T-helper 2 cell treated with Interferon-gamma antibody and Interleukin-4, amounts not matched to agents 100 ng/mL and 5 ng/mL, for 36 hours (primary cell): Measurements from ENCODE around the gene ABCC3. TPM values are rescaled to one million over a fixed set of nuclear protein-coding genes. Genes with fewer than 3 reads are reported as not detected.

Source experiments
- intact Hi-C: fragments of 100-400 bp; cut with micrococcal nuclease; formaldehyde crosslinking; loops from one replicate; pipeline ENCODE4 v1.15.1; 2023
- total RNA-seq: library from RNA; stranded (reverse); gene quantifications from 2 replicates; pipeline ENCODE4 v1.2.3, GENCODE V29; 2022

Gene ABCC3
- total RNA-seq, 1 donor from 2014 or later = not detected

DNA sequence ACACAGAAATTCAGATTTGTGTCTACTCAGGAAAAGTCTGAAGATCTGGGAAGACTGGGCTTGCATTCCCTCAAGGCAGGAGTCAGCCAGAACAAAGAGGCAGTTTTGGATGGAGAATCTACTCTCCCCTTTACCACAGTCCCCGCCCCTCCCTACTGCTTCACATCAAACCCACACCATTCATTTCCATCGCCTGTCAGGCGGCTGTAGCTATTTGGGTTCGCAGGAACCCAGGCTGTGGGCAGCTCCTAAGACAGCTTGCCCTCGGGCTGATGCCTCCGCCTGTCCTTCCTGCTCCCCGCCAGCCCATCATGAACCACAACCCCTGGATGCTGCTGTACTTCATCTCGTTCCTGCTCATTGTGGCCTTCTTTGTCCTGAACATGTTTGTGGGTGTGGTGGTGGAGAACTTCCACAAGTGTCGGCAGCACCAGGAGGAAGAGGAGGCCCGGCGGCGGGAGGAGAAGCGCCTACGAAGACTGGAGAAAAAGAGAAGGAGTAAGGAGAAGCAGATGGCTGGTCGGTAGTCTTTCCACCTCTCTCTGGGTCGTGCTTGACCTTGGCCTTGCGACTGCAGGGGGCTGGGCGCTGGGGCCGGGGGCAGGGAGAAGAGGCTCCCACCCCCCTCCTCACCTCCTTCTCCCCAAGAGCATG, 27.0 kb upstream of the ABCC3 start:
- intact Hi-C loops = no loop called here

DNA sequence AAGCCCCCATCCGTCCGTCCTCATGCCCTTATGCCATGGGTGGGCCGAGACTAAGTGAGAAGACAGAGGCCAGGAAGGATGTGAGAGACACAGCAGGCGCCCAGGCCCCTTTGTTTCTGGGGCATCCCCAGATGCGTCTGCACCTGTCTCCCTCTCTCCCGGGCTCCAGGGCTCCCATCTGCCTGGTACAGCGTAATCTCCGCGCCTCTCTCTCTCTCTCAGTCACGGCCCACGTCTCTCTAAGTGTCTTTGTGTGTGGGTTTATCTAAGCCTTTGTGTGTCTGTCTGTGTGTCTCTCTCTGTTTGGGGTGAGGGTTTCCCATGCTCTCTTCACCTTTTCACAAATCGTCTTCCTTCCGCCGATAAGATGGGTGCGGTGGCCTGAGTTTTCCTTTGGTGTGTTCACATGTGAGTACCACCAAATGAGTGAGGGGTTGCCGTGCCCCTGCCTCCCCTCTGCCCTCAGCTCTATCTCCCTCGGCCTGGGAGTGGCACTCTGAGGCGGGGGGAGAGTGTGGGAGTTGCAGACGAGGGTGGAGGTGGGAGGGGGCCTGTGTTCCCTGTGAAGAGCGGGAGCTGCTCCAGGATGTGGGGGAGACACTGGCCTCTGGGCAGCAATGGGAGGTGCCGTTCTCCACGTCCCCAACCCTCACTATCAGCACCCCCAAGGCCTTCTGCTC, 25.8 kb upstream of the ABCC3 start:
- intact Hi-C loops = no loop called here

DNA sequence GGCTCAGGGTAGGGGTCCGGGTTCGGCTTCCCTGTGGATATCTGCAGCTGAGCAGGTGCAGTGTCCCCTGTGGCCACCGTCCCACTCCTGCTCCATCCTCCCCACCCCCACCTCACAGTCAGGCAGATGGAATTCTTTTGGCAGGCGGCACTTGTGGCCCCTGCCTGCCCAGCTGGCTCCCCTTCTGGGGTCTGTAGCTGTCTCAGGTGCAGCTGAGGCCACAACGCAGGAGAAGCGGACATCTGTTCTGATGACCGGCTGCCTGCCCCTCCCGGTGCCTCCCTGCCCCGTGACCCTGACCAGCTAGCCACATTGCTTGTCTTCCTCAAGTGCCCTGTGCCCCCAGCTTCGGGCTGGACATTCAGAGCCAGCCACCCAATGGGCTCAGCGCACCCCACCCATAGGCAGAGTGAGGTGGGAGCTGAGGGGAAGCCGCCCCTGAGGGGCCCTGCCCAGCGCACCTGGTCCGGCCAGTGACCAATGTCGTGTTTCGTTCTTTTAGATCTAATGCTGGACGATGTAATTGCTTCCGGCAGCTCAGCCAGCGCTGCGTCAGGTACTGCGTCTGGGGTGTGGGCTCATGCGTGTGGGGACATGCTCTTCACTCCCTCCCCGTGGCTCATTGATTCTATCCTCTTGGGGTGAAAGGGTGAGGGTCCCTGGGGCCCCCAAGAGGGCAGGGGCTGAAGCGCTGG, 25.2 kb upstream of the ABCC3 start:
- intact Hi-C loops = no loop called here

DNA sequence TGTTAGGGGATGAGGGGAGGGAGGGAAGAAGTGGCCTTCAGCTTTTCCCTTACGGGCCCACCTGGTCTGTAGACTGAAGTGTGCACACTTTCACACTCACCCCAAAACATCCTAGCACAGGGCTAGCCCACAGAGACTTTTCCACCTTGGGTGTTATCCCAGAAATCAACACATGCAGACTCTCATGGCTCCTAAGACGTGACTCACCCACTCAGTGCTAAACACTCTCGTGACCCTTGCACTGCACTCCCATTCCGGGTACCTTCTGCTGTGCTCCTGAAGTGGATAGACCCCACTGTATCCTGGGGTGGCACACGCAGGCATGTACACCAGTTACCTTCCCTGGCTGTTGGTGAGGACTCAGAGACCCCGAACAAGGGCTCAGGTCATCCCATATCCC, 23.0 kb upstream of the ABCC3 start:
- intact Hi-C loops = no loop called here

DNA sequence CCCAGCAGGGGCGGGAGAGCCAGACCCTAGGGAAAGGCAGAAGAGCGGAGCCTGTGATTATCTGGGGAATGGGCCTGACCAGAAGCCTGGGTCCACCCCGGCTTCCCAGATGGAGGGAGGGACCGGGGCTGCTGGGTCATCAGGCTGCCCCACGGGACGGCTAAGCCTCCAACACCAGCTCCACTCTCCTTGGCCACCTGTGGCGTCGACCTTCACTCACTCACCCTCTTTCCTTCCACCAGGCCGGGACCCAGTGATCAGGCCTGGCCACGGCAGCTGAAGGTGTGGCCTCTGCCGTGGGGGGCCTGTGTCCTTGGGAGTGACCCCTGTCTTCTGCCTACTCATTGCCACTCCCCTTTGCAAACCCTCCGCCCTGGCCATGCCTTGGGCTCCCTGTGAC, 22.4 kb upstream of the ABCC3 start:
- intact Hi-C loops = no loop called here

DNA sequence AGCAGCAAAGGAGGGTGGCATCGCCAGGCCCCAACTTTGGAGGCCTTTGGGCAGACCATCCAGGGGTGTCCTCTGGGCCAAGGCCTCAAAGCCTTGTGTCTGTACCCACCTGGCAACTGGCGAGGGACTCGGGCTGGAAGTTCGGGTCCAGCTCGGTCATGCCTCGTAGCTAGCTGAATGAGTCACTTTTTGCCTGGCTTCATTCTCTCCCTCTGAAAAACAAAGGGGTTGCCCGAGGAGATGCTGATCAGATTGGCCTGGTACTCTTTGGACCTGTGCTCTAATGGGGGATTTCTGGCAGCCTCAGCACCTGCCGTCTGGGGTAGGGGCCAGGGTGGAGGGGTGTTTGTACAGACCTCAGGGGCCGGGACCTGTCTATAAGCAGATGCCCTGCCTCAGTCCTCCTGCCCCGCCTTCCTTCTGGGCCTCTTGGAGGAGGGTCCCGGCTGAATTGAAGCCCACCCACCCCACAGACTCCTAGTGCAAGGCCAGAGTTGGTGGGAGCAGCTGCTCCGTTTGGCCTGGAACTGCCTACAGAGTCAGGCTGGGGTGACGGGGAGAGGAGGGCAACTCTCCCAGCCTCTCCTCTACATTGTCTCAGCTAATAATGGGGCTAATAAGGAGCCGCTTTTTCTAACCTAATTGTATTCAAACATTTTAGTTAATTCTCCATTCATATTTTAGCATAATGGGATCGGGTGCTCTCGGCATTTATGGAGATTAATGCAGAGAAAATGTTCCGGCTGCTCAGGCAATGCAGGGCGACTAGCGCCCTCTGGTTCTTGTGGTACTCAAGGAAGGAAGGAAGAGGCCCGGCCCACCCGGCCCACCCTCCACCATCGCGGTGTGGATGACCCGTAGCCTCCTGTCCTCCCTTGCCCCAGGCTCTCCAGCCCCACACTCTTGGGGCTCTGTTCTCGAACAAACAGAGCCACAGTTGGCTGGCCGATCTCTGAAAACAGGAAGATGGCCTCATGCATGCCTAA, 21.4 kb upstream of the ABCC3 start:
- intact Hi-C loops = no loop called here

DNA sequence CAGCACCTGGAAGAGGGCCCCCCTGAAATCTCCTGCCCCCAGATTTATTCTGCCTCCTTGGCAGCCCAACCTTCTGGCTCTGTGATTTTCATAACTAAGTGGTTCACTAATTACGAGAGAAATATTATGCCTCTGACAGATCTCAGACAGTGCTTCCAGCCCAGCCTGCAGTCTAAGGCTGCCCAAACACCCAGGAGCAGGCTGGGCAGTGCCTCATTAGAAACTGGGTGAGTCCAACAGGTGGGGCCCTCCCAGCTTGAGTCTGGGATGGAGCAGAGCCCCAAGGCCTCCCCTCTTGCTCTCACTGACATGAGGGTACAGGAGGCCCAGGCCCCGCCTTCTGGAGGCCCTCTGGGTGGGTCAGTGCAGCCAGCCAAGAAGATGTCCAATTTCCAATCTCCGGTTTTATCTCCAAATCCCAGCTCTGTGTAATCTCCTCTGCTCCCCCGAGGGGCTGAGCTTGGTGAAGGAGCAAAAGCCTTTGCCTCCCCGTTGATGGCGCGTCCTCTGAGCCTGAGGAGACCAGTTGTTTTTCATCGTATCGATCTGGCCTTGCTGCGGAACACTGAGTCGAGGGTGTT, 20.1 kb upstream of the ABCC3 start:
- intact Hi-C loops = no loop called here

DNA sequence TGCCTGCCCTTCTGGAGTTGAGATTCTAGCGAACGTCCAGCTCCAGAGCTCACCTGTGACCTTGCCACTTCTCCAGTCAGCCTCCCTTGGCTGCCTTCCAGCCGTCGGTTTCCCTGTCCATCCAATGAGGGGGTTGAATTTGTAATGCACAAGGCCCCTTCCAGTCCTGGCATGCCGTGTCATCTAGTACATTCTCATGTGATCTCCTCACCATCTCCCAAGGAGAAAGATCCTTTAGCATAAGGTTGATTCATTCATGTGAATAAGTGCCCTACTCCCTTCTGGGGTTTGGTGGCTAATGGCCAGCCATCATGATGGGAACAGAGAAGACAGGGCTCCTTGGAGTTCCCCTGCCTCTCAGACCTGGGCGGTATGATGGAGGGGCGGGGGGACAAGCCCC, 18.9 kb upstream of the ABCC3 start:
- intact Hi-C loops = no loop called here

DNA sequence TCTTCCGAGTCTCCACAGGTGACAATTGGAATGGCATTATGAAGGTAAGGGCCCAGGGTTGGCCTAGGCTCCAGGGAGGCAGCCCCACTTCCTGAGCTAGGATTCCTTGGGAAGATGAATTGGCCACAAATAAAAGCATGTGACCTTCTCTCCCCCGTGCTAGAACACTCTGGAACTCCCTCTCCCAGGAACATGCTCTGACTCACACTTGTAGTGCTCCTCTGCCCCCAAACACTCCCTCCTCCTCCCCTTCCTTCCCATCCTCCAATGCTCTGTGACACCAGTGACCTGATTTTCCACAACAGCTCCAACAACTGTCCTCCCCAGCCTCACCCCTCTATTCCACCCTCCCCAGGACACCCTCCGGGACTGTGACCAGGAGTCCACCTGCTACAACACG, 16.4 kb upstream of the ABCC3 start:
- intact Hi-C loops = no loop called here

DNA sequence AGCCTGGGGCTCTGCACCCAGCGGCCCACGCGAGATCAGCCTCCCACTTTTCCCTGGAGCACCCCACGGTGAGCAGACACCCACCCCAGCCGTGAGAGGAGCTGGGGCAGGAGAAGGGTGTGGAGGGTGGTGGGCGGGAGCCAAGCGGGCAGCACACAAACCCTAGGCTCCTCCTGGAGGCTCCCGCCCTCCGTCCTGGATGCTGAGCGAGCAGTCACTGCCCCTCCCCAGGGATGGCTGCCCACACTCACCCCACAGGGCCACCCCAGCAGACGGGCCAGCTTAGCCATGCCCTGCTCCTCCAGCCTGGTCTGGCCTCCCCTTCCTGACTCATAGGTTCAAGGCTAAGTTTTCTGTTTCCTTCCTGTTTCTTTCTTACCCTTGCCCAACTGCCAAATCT, 15.7 kb upstream of the ABCC3 start:
- intact Hi-C loops = no loop called here

DNA sequence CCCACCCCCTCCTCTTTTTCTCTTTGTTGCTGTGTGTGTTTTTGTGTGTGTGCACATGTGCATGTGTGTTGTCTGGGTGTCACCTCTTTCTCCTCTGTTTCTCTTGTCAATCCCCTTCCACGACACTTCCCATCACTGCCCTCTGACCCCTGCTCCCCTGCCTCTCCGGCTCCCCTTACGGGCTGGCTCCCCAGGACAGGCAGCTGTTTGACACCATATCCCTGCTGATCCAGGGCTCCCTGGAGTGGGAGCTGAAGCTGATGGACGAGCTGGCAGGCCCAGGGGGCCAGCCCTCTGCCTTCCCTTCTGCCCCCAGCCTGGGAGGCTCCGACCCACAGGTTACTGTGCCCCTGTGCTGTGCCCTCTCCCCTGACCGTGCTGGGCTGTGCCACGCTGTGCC, 15.2 kb upstream of the ABCC3 start:
- intact Hi-C loops = no loop called here

DNA sequence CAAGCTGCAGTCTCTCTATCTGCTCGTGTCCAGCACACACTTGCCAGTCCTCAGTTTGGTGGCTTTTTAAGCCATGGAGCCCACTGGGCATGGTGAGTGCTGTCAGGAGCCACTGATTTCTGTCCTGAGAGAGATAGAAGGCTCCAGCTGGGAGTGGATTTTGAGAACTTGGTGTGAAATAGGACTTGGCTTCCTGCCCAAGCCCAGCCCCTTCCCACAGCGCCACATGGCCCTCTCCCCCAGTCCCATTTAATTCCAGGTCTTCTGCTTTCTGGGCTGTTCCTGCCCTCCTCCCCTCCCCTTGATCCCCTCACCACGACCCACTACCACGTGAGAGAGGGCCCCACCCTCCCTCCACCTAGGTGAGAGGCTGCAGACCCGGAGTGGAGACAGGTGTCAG, 14.4 kb upstream of the ABCC3 start:
- intact Hi-C loops = no loop called here

DNA sequence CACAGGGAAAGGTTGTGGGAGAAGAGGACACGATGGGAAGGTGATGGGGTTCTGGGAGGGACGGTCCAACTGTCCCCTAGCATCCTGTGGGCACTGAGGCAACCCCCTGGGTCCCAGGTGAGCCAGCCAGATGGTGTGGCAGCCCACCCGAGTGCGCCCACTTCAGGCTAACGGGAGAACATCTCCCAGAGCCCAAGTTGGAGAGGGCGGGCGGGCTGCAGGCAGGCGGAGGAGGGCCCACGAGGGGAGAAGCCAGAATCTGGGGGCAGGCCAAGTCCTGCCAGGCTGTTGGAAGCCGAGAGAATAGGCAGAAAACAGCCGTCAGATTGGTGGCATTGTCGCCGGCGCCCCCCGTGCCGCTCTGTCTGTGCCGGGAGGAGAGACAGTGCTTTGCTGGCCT, 13.8 kb upstream of the ABCC3 start:
- intact Hi-C loops = no loop called here

DNA sequence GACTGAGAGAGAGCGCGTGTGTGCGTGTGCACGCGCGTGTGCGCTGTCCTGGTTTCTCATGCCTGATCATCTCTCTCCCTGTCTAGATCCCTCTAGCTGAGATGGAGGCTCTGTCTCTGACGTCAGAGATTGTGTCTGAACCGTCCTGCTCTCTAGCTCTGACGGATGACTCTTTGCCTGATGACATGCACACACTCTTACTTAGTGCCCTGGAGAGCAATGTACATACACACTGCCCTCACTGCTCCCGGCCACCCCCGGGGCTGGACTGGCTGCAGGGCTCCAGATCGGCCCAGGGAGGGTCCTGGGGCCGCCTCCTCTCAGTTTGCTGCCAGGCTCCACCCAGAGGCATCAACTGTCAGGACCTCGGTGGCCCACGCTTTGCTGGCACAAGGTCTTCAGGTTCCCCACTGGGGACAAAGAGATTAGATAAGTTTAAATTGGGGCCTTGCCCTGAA, 13.1 kb upstream of the ABCC3 start:
- intact Hi-C loops = no loop called here

DNA sequence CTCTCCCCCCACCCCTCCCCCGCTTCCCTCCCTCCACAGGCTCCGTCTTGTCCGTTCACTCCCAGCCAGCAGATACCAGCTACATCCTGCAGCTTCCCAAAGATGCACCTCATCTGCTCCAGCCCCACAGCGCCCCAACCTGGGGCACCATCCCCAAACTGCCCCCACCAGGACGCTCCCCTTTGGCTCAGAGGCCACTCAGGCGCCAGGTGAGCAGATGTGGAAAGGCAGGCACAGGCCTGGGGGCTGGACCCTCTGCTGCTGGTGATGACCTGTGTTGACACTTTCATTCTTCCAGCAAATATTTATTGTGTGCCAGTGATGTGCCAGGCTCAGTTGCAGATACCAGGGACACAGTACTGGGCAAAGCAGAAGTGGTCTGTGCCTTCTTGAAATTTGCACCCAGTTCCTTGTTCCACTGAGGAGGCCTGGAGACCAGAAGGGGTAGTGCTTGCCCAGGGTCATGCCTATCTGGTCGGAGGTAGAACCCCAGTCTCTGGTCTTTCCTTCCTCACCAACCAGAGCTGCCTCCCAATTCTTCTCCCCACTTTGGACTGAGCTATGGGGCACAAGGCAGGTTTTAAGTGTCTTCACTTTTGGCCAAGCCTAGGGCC, 10.3 kb upstream of the ABCC3 start:
- intact Hi-C loops = no loop called here

DNA sequence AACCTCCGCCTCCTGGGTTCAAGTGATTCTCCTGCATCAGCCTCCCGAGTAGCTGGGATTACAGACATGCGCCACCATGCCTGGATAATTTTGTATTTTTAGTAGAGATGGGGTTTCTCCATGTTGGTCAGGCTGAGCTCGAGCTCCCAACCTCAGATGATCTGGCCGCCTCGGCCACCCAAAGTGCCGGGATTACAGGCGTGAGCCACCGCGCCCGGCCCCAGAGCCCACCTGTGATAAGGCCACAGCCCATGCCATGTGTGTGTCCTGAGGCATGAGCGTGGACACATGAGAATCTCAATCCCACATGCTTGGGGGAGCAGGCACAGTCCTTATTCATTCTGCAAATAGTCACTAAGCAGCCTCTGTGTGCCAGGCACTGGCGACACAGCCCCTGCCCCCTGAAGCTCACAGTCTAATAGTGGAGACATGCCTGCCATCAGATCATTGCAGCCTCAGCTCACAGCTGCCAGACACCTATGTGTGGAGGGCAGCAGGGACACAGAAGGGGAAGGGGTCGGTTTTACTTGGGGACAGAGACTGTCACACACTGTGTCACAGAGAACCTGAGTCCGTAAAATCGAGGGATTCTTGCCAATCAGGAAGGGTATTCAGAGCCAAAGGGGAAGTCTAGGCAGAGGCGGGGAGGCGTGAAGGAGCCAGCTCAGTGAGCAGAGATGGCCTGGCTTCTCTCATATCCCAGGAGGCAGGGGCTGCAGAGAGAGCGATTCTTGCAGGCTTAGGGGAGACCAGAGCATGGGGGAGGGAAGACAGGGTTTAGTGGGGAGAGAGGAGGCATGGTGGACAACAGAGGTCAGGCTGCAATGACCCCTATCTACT, 9.4 kb upstream of the ABCC3 start:
- intact Hi-C loops = no loop called here

DNA sequence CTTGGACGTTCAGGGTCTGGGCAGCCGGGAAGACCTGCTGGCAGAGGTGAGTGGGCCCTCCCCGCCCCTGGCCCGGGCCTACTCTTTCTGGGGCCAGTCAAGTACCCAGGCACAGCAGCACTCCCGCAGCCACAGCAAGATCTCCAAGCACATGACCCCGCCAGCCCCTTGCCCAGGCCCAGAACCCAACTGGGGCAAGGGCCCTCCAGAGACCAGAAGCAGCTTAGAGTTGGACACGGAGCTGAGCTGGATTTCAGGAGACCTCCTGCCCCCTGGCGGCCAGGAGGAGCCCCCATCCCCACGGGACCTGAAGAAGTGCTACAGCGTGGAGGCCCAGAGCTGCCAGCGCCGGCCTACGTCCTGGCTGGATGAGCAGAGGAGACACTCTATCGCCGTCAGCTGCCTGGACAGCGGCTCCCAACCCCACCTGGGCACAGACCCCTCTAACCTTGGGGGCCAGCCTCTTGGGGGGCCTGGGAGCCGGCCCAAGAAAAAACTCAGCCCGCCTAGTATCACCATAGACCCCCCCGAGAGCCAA, 8.6 kb upstream of the ABCC3 start:
- intact Hi-C loops = loop anchor here (1.0 kb wide), 2 partner anchors 79 to 144 kb away; partner anchors contain the start of gene SPATA20

DNA sequence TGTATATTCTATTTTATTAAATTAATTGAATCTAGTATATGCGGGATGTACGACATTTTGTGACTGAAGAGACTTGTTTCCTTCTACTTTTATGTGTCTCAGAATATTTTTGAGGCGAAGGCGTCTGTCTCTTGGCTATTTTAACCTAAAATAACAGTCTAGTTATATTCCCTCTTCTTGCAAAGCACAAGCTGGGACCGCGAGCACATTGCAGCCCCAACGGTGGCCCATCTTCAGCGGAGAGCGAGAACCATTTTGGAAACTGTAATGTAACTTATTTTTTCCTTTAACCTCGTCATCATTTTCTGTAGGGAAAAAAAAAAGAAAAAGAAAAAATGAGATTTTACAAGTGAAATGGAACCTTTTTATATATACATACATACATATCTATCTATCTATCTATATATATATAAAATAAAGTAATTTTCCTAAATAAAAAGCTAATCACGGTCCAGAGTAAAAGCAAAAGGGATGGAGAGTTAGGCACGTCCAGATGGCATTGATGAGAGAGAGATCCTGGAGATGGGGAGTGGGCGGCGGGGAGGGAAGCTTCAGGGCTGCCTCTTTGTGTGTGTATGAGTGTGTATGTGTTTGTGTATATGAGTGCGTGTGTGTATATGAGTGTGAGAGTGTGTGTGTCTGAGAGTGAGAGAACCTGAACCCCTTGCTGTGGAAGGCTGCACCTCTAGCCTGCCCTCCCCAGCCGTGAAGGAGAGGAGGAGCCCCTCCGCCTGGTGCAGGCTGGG, 7.5 kb upstream of the ABCC3 start:
- intact Hi-C loops = no loop called here
